ENCODE measurements around the gene SHQ1.
A peak's percentile ranks its signal among the peaks of the same experiment; 100 is the strongest.

The SHQ1 gene

GRCh38 chr3:72872183-72872582, 23.9 kb upstream of the SHQ1 start:
- no peak overlapping the region for H3K4me3 Mint-ChIP-seq
- H3K9me3 Mint-ChIP-seq, result no peaks in the 10 kb centered on the region
- H3K27me3 Mint-ChIP-seq, result peaks cover 60% of the 10 kb centered on the region
- H3K36me3 Mint-ChIP-seq, result no peaks in the 10 kb centered on the region
- ATAC-seq, result no peak
- no peak overlapping the region for H3K27ac Mint-ChIP-seq
- H3K4me1 Mint-ChIP-seq, result no peaks in the 10 kb centered on the region

DNA sequence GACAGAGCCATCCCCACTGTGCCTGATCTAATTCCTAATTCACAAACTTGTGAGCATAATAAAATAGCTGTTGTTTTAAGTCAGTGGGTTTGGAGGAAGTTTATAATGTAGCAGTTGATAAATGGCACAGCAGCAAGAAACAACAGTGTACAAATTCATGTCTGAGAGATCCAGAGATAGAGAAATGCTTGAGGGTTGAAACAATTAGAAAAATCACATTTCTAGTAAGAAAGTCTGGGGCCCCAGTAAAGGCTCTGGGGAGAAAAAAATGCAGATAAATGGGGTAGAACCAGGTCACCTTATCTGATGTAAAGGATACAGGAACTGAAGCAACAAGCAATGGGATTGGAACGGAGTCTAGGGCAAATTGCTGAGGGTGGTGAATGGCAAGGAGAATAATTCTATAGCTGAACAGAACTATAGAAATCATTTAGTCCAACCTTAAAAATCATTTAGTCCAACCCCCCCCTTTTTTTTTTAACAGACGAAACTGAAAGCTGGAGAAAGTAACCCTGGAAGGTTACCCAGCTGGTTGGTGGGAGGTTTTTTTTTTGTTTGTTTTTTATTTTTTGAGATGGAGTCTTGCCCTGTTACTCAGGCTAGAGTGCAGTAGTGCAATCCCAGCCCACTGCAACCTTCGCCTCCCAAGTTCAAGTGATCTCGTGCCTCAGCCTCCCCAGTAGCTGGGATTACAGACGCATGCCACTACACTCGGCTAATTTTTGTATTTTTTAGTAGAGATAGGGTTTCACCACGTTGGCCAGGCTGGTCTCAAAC, 14.3 kb upstream of the SHQ1 start:
- ATAC-seq, result no peak
- Mint-ChIP-seq H3K36me3 (no peaks in the 10 kb centered on the region), H3K27me3 (peaks cover 8% of the 10 kb centered on the region), H3K4me3 (no peak overlapping the region), H3K9me3 (no peaks in the 10 kb centered on the region), H3K27ac (no peak overlapping the region), H3K4me1 (peaks cover 7% of the 10 kb centered on the region)

DNA sequence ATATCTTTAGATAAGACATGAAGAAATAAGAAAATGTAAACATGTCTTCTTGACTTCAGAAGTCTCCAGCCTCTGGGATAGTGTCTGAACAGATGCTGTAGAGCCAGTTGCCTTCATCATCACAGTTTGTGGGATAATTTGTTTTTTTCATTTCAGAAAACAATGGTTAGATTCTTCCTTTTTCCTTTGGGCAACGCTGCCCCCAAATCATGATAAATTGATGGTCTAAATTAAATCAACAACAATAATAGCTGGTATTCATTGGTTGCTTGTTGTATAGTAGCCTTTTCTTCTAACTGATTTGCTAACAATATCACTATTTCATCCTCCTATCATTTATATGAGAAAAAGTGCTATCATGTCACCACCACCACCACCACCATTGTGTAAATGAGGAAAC, 12.6 kb upstream of the SHQ1 start:
- Mint-ChIP-seq H3K27ac (no peak overlapping the region), H3K27me3 (no peaks in the 10 kb centered on the region), H3K36me3 (no peaks in the 10 kb centered on the region), H3K4me3 (no peak overlapping the region), H3K9me3 (no peaks in the 10 kb centered on the region), H3K4me1 (peaks cover 7% of the 10 kb centered on the region)
- ATAC-seq, result no peak

GRCh38 chr3:72860053-72860452, 11.8 kb upstream of the SHQ1 start:
- no peak overlapping the region for H3K4me3 Mint-ChIP-seq
- no peak overlapping the region for H3K27ac Mint-ChIP-seq
- H3K4me1 Mint-ChIP-seq, result peaks cover 7% of the 10 kb centered on the region
- no peaks in the 10 kb centered on the region for H3K9me3 Mint-ChIP-seq
- H3K36me3 Mint-ChIP-seq, result no peaks in the 10 kb centered on the region
- no peak for ATAC-seq
- peaks cover 8% of the 10 kb centered on the region for H3K27me3 Mint-ChIP-seq

DNA sequence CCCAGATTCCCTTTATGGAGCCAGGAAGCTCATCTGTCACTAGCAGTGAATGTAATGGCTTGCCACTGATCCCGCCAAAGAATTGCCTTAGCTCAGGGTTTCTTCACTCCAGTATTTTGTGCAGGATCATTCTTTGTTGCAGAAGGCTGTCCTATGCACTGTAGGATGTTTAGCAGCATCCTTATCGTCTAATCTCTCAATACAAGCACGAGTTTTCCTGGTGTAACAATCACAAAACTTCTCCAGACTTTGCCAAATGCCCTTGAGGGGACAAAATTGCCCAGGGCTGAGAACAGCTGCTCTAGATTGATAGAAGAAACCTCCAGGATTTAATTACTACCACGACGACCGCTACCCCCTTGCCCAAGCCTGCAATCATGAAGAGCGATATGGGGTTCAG, 6.8 kb upstream of the SHQ1 start:
- peaks cover 4% of the 10 kb centered on the region for H3K4me1 Mint-ChIP-seq
- peaks cover 11% of the 10 kb centered on the region for H3K27me3 Mint-ChIP-seq
- ATAC-seq, result no peak
- H3K36me3 Mint-ChIP-seq, result no peaks in the 10 kb centered on the region
- H3K9me3 Mint-ChIP-seq, result no peaks in the 10 kb centered on the region
- no peak overlapping the region for H3K27ac Mint-ChIP-seq
- no peak overlapping the region for H3K4me3 Mint-ChIP-seq

DNA sequence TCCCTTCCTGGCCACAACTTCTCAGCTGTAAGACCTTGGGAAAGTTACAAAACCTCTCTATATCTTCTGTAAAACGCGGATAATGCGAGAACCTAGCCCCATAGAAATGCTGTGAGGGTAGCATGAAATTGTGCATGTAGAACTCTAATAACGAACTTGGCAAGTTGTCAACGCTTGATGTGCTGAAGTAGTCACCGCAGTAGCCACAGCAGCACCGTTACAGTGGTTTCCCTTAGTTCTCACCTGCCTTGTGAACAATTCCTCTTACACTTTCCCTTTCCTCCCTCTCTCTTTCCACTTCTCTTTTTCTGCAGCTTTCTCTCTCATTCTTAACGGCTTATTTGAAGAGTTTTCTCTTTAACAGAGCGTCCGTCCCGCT, 447 bp upstream of the SHQ1 start:
- Mint-ChIP-seq H3K27ac (peak overlapping the region; percentile 74), H3K4me1 (peaks cover 44% of the 10 kb centered on the region), H3K36me3 (peaks cover 8% of the 10 kb centered on the region), H3K27me3 (no peaks in the 10 kb centered on the region), H3K9me3 (no peaks in the 10 kb centered on the region), H3K4me3 (peak overlapping the region; percentile 92)
- ATAC-seq, result peak; percentile 49

- ATAC-seq, result no peak
- H3K27me3 Mint-ChIP-seq, result no peaks in the 10 kb centered on the region
- H3K27ac Mint-ChIP-seq, result peak overlapping the region; percentile 74
- peaks cover 45% of the 10 kb centered on the region for H3K4me1 Mint-ChIP-seq
- H3K36me3 Mint-ChIP-seq, result peaks cover 15% of the 10 kb centered on the region
- H3K9me3 Mint-ChIP-seq, result no peaks in the 10 kb centered on the region
- H3K4me3 Mint-ChIP-seq, result peak overlapping the region; percentile 92
These were observed 963 bp downstream of the SHQ1 start for GRCh38 chr3:72847282-72847681.

DNA sequence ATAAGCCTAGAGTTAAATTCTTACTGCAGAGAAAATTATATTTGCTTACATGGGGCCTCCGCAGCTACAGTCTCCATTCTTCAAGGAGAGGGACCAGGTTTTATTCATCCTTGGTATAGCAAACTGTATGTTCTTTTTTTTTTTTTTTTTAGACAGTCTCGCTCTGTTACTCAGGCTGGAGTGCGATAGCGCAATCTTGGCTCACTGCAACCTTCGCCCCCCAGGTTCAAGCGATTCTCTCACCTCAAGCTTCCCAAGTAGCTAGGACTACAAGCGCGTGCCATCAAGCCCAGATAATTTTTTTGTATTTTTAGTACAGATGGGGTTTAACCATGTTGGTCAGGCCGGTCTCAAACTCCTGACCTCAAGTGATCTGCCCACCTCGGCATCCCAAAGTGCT, 2.1 kb downstream of the SHQ1 start:
- H3K4me3 Mint-ChIP-seq, result no peak overlapping the region
- H3K36me3 Mint-ChIP-seq, result peaks cover 26% of the 10 kb centered on the region
- H3K27ac Mint-ChIP-seq, result no peak overlapping the region
- H3K27me3 Mint-ChIP-seq, result no peaks in the 10 kb centered on the region
- no peaks in the 10 kb centered on the region for H3K9me3 Mint-ChIP-seq
- H3K4me1 Mint-ChIP-seq, result peaks cover 45% of the 10 kb centered on the region
- ATAC-seq, result no peak

DNA sequence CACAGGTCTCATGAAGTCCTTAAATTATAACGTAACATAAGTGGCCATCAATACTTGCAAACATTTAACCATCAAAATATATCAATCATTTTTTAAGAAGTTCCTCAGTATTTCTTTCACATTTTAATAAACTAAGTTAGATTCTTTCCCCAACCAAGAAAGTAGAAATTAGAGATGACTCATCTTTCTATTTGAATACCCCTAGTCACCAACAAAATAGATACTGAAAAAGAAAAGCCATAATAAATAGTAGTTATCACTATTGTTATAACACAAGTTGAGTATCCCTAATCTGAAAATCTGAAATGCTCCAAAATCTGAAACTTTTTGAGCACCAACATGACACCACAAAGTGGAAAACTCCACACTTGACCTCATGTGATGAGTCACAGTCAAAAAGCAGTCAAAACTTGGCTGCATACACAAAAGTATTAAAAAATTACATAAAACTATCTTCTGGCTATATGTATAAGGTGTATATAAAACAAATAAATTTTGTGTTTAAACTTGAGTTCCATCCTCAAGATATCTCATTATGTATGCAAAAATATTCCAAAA, 3.7 kb downstream of the SHQ1 start:
- H3K4me1 Mint-ChIP-seq, result peaks cover 45% of the 10 kb centered on the region
- H3K4me3 Mint-ChIP-seq, result no peak overlapping the region
- no peaks in the 10 kb centered on the region for H3K27me3 Mint-ChIP-seq
- H3K27ac Mint-ChIP-seq, result no peak overlapping the region
- ATAC-seq, result no peak
- H3K9me3 Mint-ChIP-seq, result no peaks in the 10 kb centered on the region
- peaks cover 35% of the 10 kb centered on the region for H3K36me3 Mint-ChIP-seq

DNA sequence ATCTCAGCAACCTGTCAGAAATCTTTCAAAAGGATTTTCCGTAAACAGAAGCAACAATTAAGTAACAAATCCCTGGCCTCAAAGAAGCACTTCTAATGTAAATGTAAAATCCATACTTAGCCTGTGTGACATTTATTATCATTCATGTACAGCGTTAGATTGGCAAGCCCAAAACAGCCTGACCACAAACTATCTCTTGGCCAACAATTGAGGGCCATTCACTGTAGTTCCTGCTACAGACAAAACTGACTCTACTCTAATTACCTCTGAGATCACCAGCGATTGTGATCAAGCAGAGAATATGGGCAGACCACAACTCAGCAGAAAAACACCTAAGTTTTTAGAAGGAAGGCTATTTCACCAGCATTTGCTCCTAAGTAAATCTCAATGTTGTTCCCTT, 9.2 kb downstream of the SHQ1 start:
- ATAC-seq, result no peak
- Mint-ChIP-seq H3K27me3 (no peaks in the 10 kb centered on the region), H3K4me3 (no peak overlapping the region), H3K9me3 (no peaks in the 10 kb centered on the region), H3K36me3 (peaks cover 66% of the 10 kb centered on the region), H3K4me1 (peaks cover 5% of the 10 kb centered on the region), H3K27ac (no peak overlapping the region)

- no peaks in the 10 kb centered on the region for H3K4me1 Mint-ChIP-seq
- H3K9me3 Mint-ChIP-seq, result no peaks in the 10 kb centered on the region
- peaks cover 60% of the 10 kb centered on the region for H3K36me3 Mint-ChIP-seq
- H3K4me3 Mint-ChIP-seq, result no peak overlapping the region
- H3K27me3 Mint-ChIP-seq, result no peaks in the 10 kb centered on the region
- no peak for ATAC-seq
- H3K27ac Mint-ChIP-seq, result no peak overlapping the region
These were observed 11.3 kb downstream of the SHQ1 start for GRCh38 chr3:72836923-72837322.

- Mint-ChIP-seq H3K4me1 (no peaks in the 10 kb centered on the region), H3K27me3 (no peaks in the 10 kb centered on the region), H3K36me3 (peaks cover 55% of the 10 kb centered on the region), H3K9me3 (no peaks in the 10 kb centered on the region), H3K4me3 (no peak overlapping the region), H3K27ac (no peak overlapping the region)
- no peak for ATAC-seq
These were observed 11.8 kb downstream of the SHQ1 start for GRCh38 chr3:72836416-72836815.

- no peak for ATAC-seq
- Mint-ChIP-seq H3K36me3 (peaks cover 58% of the 10 kb centered on the region), H3K4me3 (no peak overlapping the region), H3K4me1 (no peaks in the 10 kb centered on the region), H3K27me3 (no peaks in the 10 kb centered on the region), H3K9me3 (no peaks in the 10 kb centered on the region), H3K27ac (no peak overlapping the region)
These were observed 17.6 kb downstream of the SHQ1 start for GRCh38 chr3:72830452-72831223.

- no peak for ATAC-seq
- H3K36me3 Mint-ChIP-seq, result peaks cover 48% of the 10 kb centered on the region
- no peak overlapping the region for H3K27ac Mint-ChIP-seq
- no peak overlapping the region for H3K4me3 Mint-ChIP-seq
- no peaks in the 10 kb centered on the region for H3K9me3 Mint-ChIP-seq
- H3K27me3 Mint-ChIP-seq, result no peaks in the 10 kb centered on the region
- no peaks in the 10 kb centered on the region for H3K4me1 Mint-ChIP-seq
These were observed 18.5 kb downstream of the SHQ1 start for GRCh38 chr3:72829701-72830100.

DNA sequence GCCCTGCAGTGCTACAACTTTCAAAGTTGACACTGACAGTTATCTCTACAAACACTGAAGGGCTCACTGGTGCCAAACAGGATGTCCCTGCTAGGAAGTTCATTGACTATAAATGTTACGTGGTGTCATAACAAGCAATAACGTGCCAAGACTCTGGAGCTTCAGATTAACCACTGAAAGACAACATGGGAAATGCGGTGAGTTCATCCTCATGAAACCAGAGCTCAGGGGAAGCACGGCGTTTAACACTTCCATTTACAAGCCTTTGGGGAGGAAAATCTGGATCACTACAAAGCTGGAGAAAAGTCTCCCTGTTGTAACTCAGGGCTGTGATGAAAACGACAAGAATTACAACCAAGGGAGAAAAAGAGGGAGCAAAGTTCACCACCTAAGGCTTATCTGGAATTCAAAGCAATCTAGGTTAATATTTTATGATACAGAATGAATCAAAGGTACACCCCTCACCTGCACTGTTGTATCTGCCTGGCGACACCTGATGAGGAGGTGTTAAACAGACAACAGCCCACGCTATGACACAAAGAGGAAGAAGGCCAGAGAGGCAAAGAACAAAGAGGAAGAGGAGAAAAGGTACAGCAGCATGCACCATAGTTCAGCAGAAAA, 27.0 kb downstream of the SHQ1 start:
- Mint-ChIP-seq H3K4me1 (peaks cover 16% of the 10 kb centered on the region), H3K27ac (no peak overlapping the region), H3K27me3 (no peaks in the 10 kb centered on the region), H3K36me3 (peaks cover 15% of the 10 kb centered on the region), H3K4me3 (no peak overlapping the region), H3K9me3 (no peaks in the 10 kb centered on the region)
- peak; percentile 77 for ATAC-seq

Data from stimulated activated memory B cell treated with anti-CD40 and anti-IgM and Interleukin-4, amounts not matched to agents 10 μg/mL and 1 μg/mL and 100 μg/mL, for 72 hours (primary cell).